ENCODE measurements around the gene SLMAP. TPM values are rescaled to one million over a fixed set of nuclear protein-coding genes. Genes with fewer than 3 reads are reported as not detected.

The SLMAP gene
- total and polyA plus RNA-seq, 2 of the 13 experiments (the other 11 are each of a cell fraction or from before 2014, with no cell fraction given) = 24.0 to 48.3 TPM

- TF ChIP-seq FOXO4 (CRISPR knock-in tag; conservative IDR thresholded peaks at IDR 0.05) (0 out of 2 replicates have a peak, but pooled peaks have one; percentile 44), UBTF (CRISPR knock-in tag; IDR thresholded peaks at IDR 0.05) (peak; percentile 16; the same call in 1 of the 2 replicates), ZNF878 (CRISPR knock-in tag; IDR thresholded peaks at IDR 0.05) (no peak), ZNF326 (CRISPR knock-in tag; IDR thresholded peaks at IDR 0.05; ENCODE audit: borderline replicate concordance) (no peak), ZNF253 (CRISPR knock-in tag; IDR thresholded peaks at IDR 0.05; ENCODE audit: borderline replicate concordance) (no peak), ZNF121 (CRISPR knock-in tag; IDR thresholded peaks at IDR 0.05) (no peak), NONO (IDR thresholded peaks at IDR 0.05) (no peak), NONO (CRISPR knock-in tag; conservative IDR thresholded peaks at IDR 0.05) (peak; percentile 54; the same call in 1 of the 2 replicates), CEBPG (CRISPR knock-in tag; IDR thresholded peaks at IDR 0.05) (no peak), BRF2 (CRISPR knock-in tag; IDR thresholded peaks at IDR 0.05) (no peak), IKZF1 (IDR thresholded peaks at IDR 0.05) (no peak), PITX1 (CRISPR knock-in tag; IDR thresholded peaks at IDR 0.05) (0 out of 2 replicates have a peak, but pooled peaks have one; percentile 9), PCBP2 (optimal IDR thresholded peaks at IDR 0.05; ENCODE audit: low read depth, low read length, poor library complexity, severe bottlenecking) (no peak), HNF4G (IDR thresholded peaks at IDR 0.05; ENCODE audit: borderline replicate concordance, low read depth, low read length) (no peak), HNF4G (CRISPR knock-in tag; IDR thresholded peaks at IDR 0.05; ENCODE audit: borderline replicate concordance, low read depth) (no peak), FOXP4 (CRISPR knock-in tag; IDR thresholded peaks at IDR 0.05) (no peak), RFXAP (CRISPR knock-in tag; IDR thresholded peaks at IDR 0.05; ENCODE audit: borderline replicate concordance) (no peak), NFAT5 (CRISPR knock-in tag; IDR thresholded peaks at IDR 0.05) (no peak)
Observed at GRCh38 chr3:57948080-57948671, 192.1 kb downstream of the SLMAP start (continued).
